K562 (cell line): ENCODE results near the gene TBATA. TPM values are rescaled to one million over a fixed set of nuclear protein-coding genes. Genes with fewer than 3 reads are reported as not detected.

Experiments used
- ATAC-seq: fragments of 200-7000 bp; cut with Tn5 transposase; 3 replicates; pipeline ENCODE4 v1.9.1; 2020; ENCODE audit warnings: moderate library complexity
- BruUV-seq: library from RNA; stranded (reverse); fragments of 400-500 nt; replicated peaks from 2 replicates; lab custom pipeline; 2021; lab: Mats Ljungman, UMichigan
- CTCF ChIA-PET: fragments of 300-600 bp; formaldehyde crosslinking; extraction: SDS; loops from one replicate; lab custom pipeline; 2021; ENCODE audit warnings: low intra/inter-chr PET ratio; lab: Yijun Ruan, JAX
- POLR2A ChIA-PET: fragments of 300-600, 350-650 bp; sonication (Branson Sonifier 250); formaldehyde crosslinking; extraction: SDS; loops from one replicate; lab custom pipeline; 2021; ENCODE audit warnings: antibody characterized with exemption, inconsistent platforms; lab: Yijun Ruan, JAX
- DNase-seq, 4 experiments: peaks; one replicate each; pipeline versions ENCODE4 v3.0.0 to v3.0.0-alpha.2; 2011 to 2018; ENCODE audit warnings: low spot score in 3 of 4, mixed read lengths in 3 of 4; ENCODE audit errors: extremely low read depth in 1 of 4
- FAIRE-seq: peaks from 2 replicates; lab custom pipeline; 2011; peaks lifted over from hg19 to GRCh38; lab: Jason Lieb, UNC
- H2AFZ ChIP-seq: 2 replicates; pipeline ENCODE4 v1.6.0; 2011; ENCODE audit warnings: low read depth, low read length, control low read depth, inconsistent platforms
- H3K27ac ChIP-seq: fragments of 200-600 bp; 3 replicates; pipeline ENCODE4 v1.8.0; 2011; ENCODE audit warnings: low read depth, mild to moderate bottlenecking, control low read depth, inconsistent platforms, low read length, moderate library complexity, mixed read lengths; ENCODE audit errors: extremely low read depth
- H3K27me3 ChIP-seq, 2 experiments: fragments of 300-600 bp in 1 of 2; 2 replicates in 1 of 2; 3 replicates in 1 of 2; pipeline versions ENCODE4 v1.6.0 to v1.8.0; 2011; ENCODE audit warnings: inconsistent platforms in 2 of 2, low read length in 2 of 2, mild to moderate bottlenecking in 1 of 2, mixed read lengths in 1 of 2, moderate library complexity in 1 of 2; ENCODE audit not compliant: control insufficient read depth in 2 of 2, insufficient read depth in 2 of 2
- H3K36me3 ChIP-seq: fragments of 300-600 bp; 3 replicates; pipeline ENCODE4 v1.8.0; 2011; ENCODE audit warnings: mild to moderate bottlenecking, low read length, inconsistent platforms; ENCODE audit not compliant: control insufficient read depth, insufficient read depth
- H3K4me1 ChIP-seq, 2 experiments: fragments of 200-600 bp in 1 of 2; replicated peaks in 1 of 2; 2 replicates in 1 of 2; 3 replicates in 1 of 2; pipeline versions ENCODE4 v1.5.1 to v1.8.0; 2011; ENCODE audit warnings: inconsistent platforms in 2 of 2, low read length in 2 of 2, mild to moderate bottlenecking in 1 of 2, mixed read lengths in 1 of 2, moderate library complexity in 1 of 2; ENCODE audit not compliant: control insufficient read depth in 2 of 2, insufficient read depth in 2 of 2
- H3K4me2 ChIP-seq: 2 replicates; pipeline ENCODE4 v1.6.1; 2011; ENCODE audit warnings: low read length, control low read depth, inconsistent platforms, mixed read lengths; ENCODE audit not compliant: insufficient read depth
- H3K4me3 ChIP-seq: fragments of 200-600 bp; sonication (generic), shearing (Covaris generic); 2 replicates; pipeline ENCODE4 v1.5.1; 2016; ENCODE audit warnings: control low read depth, inconsistent platforms
- H3K79me2 ChIP-seq: fragments of 200-600 bp; 3 replicates; pipeline ENCODE4 v1.8.0; 2011; ENCODE audit warnings: low read length, inconsistent platforms; ENCODE audit not compliant: control insufficient read depth, insufficient read depth
- H3K9ac ChIP-seq, 2 experiments: 2 replicates each; pipeline versions ENCODE4 v1.6.0 to v1.6.1; 2011; ENCODE audit warnings: low read depth in 2 of 2, low read length in 2 of 2, control low read depth in 1 of 2, inconsistent platforms in 1 of 2, mild to moderate bottlenecking in 1 of 2, mixed read lengths in 1 of 2; ENCODE audit not compliant: insufficient read depth in 1 of 2
- H3K9me1 ChIP-seq: one replicate; pipeline ENCODE4 v1.6.0; 2011; ENCODE audit warnings: inconsistent platforms, mild to moderate bottlenecking, low read length, moderate library complexity; ENCODE audit not compliant: control insufficient read depth, insufficient read depth
- H3K9me3 ChIP-seq: replicated peaks from 2 replicates; pipeline ENCODE4 v1.5.1; 2011; ENCODE audit warnings: low read depth, low read length, inconsistent platforms; ENCODE audit not compliant: control insufficient read depth, insufficient read depth
- H4K20me1 ChIP-seq: replicated peaks from 2 replicates; pipeline ENCODE4 v1.6.1; 2011; ENCODE audit warnings: low read length, inconsistent platforms, mixed read lengths; ENCODE audit not compliant: control insufficient read depth, insufficient read depth
- BMI1 ChIP-seq: fragments of 150-350 bp; IDR thresholded peaks from 2 replicates; pipeline ENCODE4 v1.6.1; 2014; ENCODE audit warnings: low read length
- ELF1 ChIP-seq: fragments of 200-800 bp; sonication (Bioruptor generic); IDR thresholded peaks from 2 replicates; pipeline ENCODE4 v1.6.1; 2016; ENCODE audit warnings: missing genetic modification characterization, missing compliant biosample characterization
- ESRRA ChIP-seq: fragments of 450-650 bp; IDR thresholded peaks from 2 replicates; pipeline ENCODE4 v1.6.1; 2014; ENCODE audit warnings: low read depth, mild to moderate bottlenecking, moderate library complexity, borderline replicate concordance
- FOSL1 ChIP-seq: fragments of 200-800 bp; sonication (Bioruptor generic); conservative IDR thresholded peaks from 2 replicates; pipeline ENCODE4 v1.6.1; 2016; ENCODE audit warnings: missing genetic modification characterization, missing compliant biosample characterization
- HEY1 ChIP-seq: fragments of 250-450 bp; sonication (Bioruptor Pico); IDR thresholded peaks from 2 replicates; pipeline ENCODE4 v1.5.0; 2020; ENCODE audit warnings: mild to moderate bottlenecking, moderate library complexity, borderline replicate concordance
- MEF2A ChIP-seq: IDR thresholded peaks from 2 replicates; pipeline ENCODE4 v1.6.1; 2011; ENCODE audit warnings: low read depth, mild to moderate bottlenecking, low read length, moderate library complexity; ENCODE audit not compliant: control insufficient read depth
- NCOA2 ChIP-seq, 2 experiments: fragments of 450-650 bp; IDR thresholded peaks; 2 replicates each; pipeline ENCODE4 v1.6.1; 2018; ENCODE audit warnings: mild to moderate bottlenecking in 2 of 2, moderate library complexity in 1 of 2; ENCODE audit not compliant: partially characterized antibody in 2 of 2
- NFIX ChIP-seq: fragments of 250-450 bp; sonication (Bioruptor Pico); IDR thresholded peaks from 2 replicates; pipeline ENCODE4 v1.4.0; 2020; ENCODE audit warnings: low read depth, mild to moderate bottlenecking, moderate library complexity
- NRF1 ChIP-seq, 2 experiments: fragments of 450-650 bp; IDR thresholded peaks in 1 of 2; conservative IDR thresholded peaks in 1 of 2; 2 replicates each; pipeline ENCODE4 v1.6.1; 2014; ENCODE audit warnings: mild to moderate bottlenecking in 2 of 2
- PRMT5 ChIP-seq: sonication (generic); formaldehyde crosslinking; IDR thresholded peaks from 2 replicates; pipeline ENCODE4 v1.5.0; 2020; ENCODE audit warnings: missing genetic modification reagents
- PTBP1 ChIP-seq: fragments of 200-400 bp; formaldehyde crosslinking; IDR thresholded peaks from 2 replicates; pipeline ENCODE4 v1.6.1; 2017; ENCODE audit warnings: low read depth, low read length
- SIN3A ChIP-seq, 2 experiments: fragments of 150-350 bp in 1 of 2; IDR thresholded peaks; 2 replicates each; pipeline ENCODE4 v1.6.1; 2011 to 2016; ENCODE audit warnings: borderline replicate concordance in 2 of 2, low read depth in 2 of 2, low read length in 2 of 2, mild to moderate bottlenecking in 2 of 2, moderate library complexity in 2 of 2; ENCODE audit not compliant: control insufficient read depth in 1 of 2
- TRIM24 ChIP-seq, 2 experiments: fragments of 450-650 bp; IDR thresholded peaks; 2 replicates each; pipeline ENCODE4 v1.6.1; 2016
- YBX1 ChIP-seq: fragments of 450-650 bp; IDR thresholded peaks from 2 replicates; pipeline ENCODE4 v1.7.1; 2016; ENCODE audit warnings: mild to moderate bottlenecking
- WGBS: fragments of 100-300 bp; shearing (Covaris generic); methylation state at CpG from one replicate; pipeline ENCODE4 v1.1.6; 2016; ENCODE audit warnings: low coverage, mixed read lengths; ENCODE audit not compliant: insufficient coverage; ENCODE audit errors: missing lambda C conversion rate; 5-methylcytosine and 5-hydroxymethylcytosine counted together
- in situ Hi-C: fragments of 300-500 bp; cut with MboI; formaldehyde crosslinking; loops from 4 replicates; pipeline ENCODE4 v1.15.0; 2018; ENCODE audit warnings: inconsistent platforms, mixed read lengths
- intact Hi-C: fragments of 100-400 bp; cut with micrococcal nuclease; formaldehyde crosslinking; loops from 2 replicates; pipeline ENCODE4 v1.14.2; 2022
- polyA plus RNA-seq, 8 experiments: library from polyadenylated mRNA; depleted of rRNA in 4 of 8; stranded (reverse) in 5 of 8; unstranded in 3 of 8; fragments of >200 nt; fragmentation: Nextera tagmentation in 2 of 8; fragmentation: Illumina TruSeq in 1 of 8; extraction: Ambion mirVana in 2 of 8; extraction: Trizol in 1 of 8; gene quantifications; 2 replicates each; pipeline versions ENCODE4 v1.2.1 to v1.2.3, GENCODE V29; 2011 to 2014; ENCODE audit warnings: inconsistent platforms in 1 of 8, missing spikeins in 1 of 8
- total RNA-seq, 7 experiments: library from RNA; depleted of rRNA in 6 of 7; stranded (reverse); fragments of >200 nt in 6 of 7; fragmentation: Illumina TruSeq in 2 of 7; extraction: Trizol in 2 of 7; gene quantifications; 2 replicates each; pipeline versions ENCODE4 v1.2.1 to v1.2.3, GENCODE V29; 2011 to 2021; ENCODE audit warnings: low replicate concordance in 1 of 7
- TF ChIP-seq, protein P1 (sequence below): sonication (generic); formaldehyde crosslinking; IDR thresholded peaks from 2 replicates; pipeline ENCODE4 v1.8.0; 2022; ENCODE audit warnings: mild to moderate bottlenecking, missing genetic modification reagents
- TF ChIP-seq, protein P2 (sequence below): sonication (generic); formaldehyde crosslinking; IDR thresholded peaks from 2 replicates; pipeline ENCODE4 v1.8.1; 2023; ENCODE audit warnings: mild to moderate bottlenecking, missing genetic modification reagents
- TF ChIP-seq, protein P3 (sequence below): fragments of 250-450 bp; sonication (Bioruptor Pico); IDR thresholded peaks from 2 replicates; pipeline ENCODE4 v1.5.0; 2020; ENCODE audit warnings: mild to moderate bottlenecking
- TF ChIP-seq, protein P4 (sequence below): fragments of 450-650 bp; IDR thresholded peaks from 2 replicates; pipeline ENCODE4 v1.6.1; 2016; ENCODE audit warnings: missing biosample characterization, missing genetic modification characterization

TBATA gene
- total and polyA plus RNA-seq, 9 of the 15 experiments (the other 6 are each of a cell fraction or from before 2014, with no cell fraction given), result not detected

DNA sequence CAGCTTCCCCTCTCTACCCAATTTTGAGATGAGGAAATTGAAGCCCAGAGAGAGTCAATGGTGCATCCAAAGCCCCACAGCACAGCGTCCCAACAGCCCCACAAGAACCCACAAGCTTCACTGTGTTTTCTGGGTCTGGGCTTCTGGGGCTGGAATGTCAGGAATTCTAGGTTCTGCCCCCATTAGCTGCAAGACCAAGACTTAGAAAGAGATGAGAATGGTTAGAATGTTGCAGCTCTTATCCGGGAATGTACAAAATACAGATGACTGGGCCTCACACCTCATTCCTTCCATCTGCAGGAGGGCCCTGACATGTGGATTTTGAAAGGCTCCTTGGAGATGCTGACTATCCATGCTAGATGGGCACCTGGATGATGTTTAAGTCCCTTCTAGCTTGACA is 24.5 kb upstream of the TBATA start (continued):
- TF ChIP-seq, protein P1, sequence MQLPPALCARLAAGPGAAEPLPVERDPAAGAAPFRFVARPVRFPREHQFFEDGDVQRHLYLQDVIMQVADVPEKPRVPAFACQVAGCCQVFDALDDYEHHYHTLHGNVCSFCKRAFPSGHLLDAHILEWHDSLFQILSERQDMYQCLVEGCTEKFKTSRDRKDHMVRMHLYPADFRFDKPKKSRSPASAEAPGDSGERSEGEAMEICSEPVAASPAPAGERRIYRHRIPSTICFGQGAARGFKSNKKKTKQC (CRISPR knock-in tag), result no peak
- TF ChIP-seq HEY1 (CRISPR knock-in tag) (no peak), NFIX (CRISPR knock-in tag) (no peak), FOSL1 (tag) (no peak), PTBP1 (no peak)

DNA sequence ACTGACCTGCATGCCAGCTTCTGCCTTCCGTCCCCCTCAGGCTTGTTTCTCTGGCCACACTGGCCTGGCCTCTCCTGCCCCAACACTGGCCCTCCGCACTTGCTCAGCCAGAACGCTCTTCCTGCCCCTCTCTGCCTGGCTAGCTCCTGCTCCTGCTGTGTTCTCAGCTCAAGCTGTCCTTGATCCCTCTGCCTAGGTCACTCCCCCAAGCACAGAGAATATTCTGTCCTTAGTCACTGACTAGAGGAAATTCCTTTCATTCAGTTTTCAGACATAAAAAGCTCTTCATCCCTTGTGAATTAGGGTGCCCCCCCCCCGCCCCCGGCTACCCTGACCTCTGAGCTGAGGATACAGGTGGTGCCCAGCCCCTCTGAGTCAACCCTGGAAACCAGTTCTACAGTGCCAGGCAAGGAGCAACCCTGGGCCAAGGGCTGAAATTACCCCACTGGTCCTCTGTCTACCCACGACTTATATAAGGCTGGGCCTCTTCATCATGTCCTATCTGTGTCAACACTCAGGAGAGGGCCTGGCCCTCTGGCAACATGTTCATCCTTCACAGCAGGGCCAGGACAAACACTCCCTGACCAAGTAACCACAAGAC is 23.9 kb upstream of the TBATA start:
- peaks cover 4 to 5% of the 10 kb centered on the region in 2 experiments; a peak in 3 of 5 replicates for H3K4me1 ChIP-seq
- CTCF ChIA-PET, result no interaction called here
- no peak overlapping the region for H3K9ac ChIP-seq
- H3K4me3 ChIP-seq, result no peak overlapping the region
- no peaks in the 10 kb centered on the region for H3K9me3 ChIP-seq
- no peak for FAIRE-seq
- no peak overlapping the region for H3K27ac ChIP-seq
- H3K9me1 ChIP-seq, result no peaks in the 10 kb centered on the region
- no peaks in the 10 kb centered on the region for H3K79me2 ChIP-seq
- no peaks in the 10 kb centered on the region for H4K20me1 ChIP-seq
- 29% methylated on average over 5 of the region's 6 CpGs for WGBS
- no peak for ATAC-seq
- no TSS peak for BruUV-seq
- in situ Hi-C loops, result no loop called here
- H2AFZ ChIP-seq, result no peak overlapping the region
- no peak overlapping the region for H3K4me2 ChIP-seq
- intact Hi-C loops, result no loop called here
- POLR2A ChIA-PET, result interaction anchor here (0.5 to 1.7 kb wide), 4 partner anchors 11 to 47 kb away, joined by 3 to 5 read pairs (median 4); no protein-coding TSS in a partner anchor
- peaks cover 0 to 3% of the 10 kb centered on the region in 2 experiments; a peak in 2 of 5 replicates for H3K27me3 ChIP-seq
- DNase-seq, result no peak
- no peaks in the 10 kb centered on the region for H3K36me3 ChIP-seq
- no peak for TF ChIP-seq ESRRA
- TF ChIP-seq BMI1, result no peak
- TF ChIP-seq ELF1 (tag), result no peak
- no peak for TF ChIP-seq PRMT5 (CRISPR knock-in tag)
- TF ChIP-seq, protein P2, sequence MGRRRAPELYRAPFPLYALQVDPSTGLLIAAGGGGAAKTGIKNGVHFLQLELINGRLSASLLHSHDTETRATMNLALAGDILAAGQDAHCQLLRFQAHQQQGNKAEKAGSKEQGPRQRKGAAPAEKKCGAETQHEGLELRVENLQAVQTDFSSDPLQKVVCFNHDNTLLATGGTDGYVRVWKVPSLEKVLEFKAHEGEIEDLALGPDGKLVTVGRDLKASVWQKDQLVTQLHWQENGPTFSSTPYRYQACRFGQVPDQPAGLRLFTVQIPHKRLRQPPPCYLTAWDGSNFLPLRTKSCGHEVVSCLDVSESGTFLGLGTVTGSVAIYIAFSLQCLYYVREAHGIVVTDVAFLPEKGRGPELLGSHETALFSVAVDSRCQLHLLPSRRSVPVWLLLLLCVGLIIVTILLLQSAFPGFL (CRISPR knock-in tag), result no peak
- TF ChIP-seq MEF2A, result no peak
- TF ChIP-seq, protein P3, sequence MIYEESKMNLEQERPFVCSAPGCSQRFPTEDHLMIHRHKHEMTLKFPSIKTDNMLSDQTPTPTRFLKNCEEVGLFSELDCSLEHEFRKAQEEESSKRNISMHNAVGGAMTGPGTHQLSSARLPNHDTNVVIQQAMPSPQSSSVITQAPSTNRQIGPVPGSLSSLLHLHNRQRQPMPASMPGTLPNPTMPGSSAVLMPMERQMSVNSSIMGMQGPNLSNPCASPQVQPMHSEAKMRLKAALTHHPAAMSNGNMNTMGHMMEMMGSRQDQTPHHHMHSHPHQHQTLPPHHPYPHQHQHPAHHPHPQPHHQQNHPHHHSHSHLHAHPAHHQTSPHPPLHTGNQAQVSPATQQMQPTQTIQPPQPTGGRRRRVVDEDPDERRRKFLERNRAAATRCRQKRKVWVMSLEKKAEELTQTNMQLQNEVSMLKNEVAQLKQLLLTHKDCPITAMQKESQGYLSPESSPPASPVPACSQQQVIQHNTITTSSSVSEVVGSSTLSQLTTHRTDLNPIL (CRISPR knock-in tag), result no peak
- no peak for TF ChIP-seq SIN3A (IDR thresholded peaks at IDR 0.05; ENCODE audit: borderline replicate concordance in 2 of 2, control insufficient read depth in 1 of 2, low read depth in 2 of 2, low read length in 2 of 2)
- no peak for TF ChIP-seq TRIM24 (IDR thresholded peaks at IDR 0.05)
- no peak for TF ChIP-seq YBX1
- no peak for TF ChIP-seq NCOA2 (IDR thresholded peaks at IDR 0.05; ENCODE audit: partially characterized antibody in 2 of 2)
- no peak for TF ChIP-seq NRF1 (conservative IDR thresholded peaks at IDR 0.05 in 1 of 2, IDR thresholded peaks at IDR 0.05 in 1 of 2)
- TF ChIP-seq, protein P4, sequence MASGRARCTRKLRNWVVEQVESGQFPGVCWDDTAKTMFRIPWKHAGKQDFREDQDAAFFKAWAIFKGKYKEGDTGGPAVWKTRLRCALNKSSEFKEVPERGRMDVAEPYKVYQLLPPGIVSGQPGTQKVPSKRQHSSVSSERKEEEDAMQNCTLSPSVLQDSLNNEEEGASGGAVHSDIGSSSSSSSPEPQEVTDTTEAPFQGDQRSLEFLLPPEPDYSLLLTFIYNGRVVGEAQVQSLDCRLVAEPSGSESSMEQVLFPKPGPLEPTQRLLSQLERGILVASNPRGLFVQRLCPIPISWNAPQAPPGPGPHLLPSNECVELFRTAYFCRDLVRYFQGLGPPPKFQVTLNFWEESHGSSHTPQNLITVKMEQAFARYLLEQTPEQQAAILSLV (tag), result no peak
